AG10803 (cell line): ENCODE results near the gene COLGALT1.
"Not testable (repeated sequence)": the region's sequence is repeated elsewhere in the genome, so short reads cannot be mapped to it uniquely, and the experiment has no call there.

Source experiments
- DNase-seq: peaks from one replicate; pipeline ENCODE4 v3.0.0; 2010; ENCODE audit warnings: low read depth
- H3K4me3 ChIP-seq: 2 replicates; pipeline ENCODE4 v1.5.1; 2011; ENCODE audit warnings: mild to moderate bottlenecking, low read length, control low read depth
- TF ChIP-seq, protein P1 (sequence below): conservative IDR thresholded peaks from 2 replicates; pipeline ENCODE4 v1.5.1; 2011; ENCODE audit warnings: mild to moderate bottlenecking, low read length, control low read depth, inconsistent platforms

COLGALT1 gene

DNA sequence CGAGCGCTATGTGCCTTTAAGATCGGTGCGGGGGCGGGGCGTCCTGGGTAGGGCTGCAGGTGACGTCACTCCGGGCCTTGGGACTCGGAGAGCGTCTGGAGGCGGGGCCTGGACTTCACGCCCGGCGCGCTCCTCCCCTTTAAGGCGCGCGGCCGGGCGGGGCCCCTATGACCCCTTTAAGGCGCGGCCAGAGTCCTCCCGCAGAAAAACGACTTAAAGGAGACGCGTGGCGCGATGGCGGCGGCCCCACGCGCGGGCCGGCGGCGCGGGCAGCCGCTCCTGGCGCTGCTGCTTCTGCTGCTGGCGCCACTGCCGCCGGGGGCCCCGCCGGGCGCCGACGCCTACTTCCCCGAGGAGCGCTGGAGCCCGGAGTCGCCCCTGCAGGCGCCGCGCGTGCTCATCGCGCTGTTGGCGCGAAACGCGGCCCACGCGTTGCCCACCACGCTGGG, at the start of gene COLGALT1:
Gene COLGALT1, plus strand, starts transcription at position 170 of the 449 bp plus-strand sequence. Its CDS starts 65 bp downstream, at position 235.
- peak; percentile 94 for DNase-seq
- H3K4me3 ChIP-seq: peak within 1 kb of the TSS; percentile 87
- TF ChIP-seq, protein P1, sequence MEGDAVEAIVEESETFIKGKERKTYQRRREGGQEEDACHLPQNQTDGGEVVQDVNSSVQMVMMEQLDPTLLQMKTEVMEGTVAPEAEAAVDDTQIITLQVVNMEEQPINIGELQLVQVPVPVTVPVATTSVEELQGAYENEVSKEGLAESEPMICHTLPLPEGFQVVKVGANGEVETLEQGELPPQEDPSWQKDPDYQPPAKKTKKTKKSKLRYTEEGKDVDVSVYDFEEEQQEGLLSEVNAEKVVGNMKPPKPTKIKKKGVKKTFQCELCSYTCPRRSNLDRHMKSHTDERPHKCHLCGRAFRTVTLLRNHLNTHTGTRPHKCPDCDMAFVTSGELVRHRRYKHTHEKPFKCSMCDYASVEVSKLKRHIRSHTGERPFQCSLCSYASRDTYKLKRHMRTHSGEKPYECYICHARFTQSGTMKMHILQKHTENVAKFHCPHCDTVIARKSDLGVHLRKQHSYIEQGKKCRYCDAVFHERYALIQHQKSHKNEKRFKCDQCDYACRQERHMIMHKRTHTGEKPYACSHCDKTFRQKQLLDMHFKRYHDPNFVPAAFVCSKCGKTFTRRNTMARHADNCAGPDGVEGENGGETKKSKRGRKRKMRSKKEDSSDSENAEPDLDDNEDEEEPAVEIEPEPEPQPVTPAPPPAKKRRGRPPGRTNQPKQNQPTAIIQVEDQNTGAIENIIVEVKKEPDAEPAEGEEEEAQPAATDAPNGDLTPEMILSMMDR: no peak

DNA sequence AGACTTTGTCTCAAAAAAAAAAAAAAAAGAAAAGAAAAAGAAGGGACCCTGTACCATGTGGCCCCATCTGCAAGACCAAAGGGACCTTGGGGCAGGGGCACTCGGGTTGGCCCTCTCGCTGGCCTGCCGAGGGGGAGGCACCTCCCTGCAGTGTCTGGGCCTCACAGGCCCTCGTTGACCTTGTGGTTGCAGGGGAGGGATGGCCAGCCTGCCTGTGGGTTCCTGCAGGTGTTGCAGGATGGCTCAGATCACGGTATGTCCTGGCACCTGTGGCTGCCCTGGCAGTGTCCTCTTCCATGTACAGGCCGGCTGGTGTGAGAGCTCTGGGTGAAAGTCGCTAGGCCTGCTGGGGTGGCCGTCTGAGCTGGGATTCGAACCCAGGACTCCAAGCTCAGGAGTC, 48.7 kb upstream of the COLGALT1 start:
- no peak for DNase-seq
- TF ChIP-seq, protein P1: no peak
- H3K4me3 ChIP-seq: no peak overlapping the region

DNA sequence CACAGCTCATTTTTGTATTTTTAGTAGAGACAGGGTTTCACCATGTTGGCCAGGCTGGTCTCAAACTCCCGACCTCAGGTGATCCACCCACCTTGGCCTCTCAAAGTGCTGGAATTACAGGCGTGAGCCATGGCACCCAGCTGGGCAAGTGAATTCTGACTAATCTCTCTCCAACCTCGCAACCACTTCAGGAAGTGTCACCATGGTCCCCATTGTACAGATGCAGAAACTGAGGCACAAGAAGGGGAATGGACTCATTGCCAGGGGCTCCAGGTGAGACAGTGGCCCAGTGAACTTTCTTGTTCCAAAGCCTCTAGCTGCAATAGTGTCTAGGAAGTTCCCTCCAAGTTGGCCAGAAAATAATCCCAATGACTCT, 46.9 kb upstream of the COLGALT1 start:
- not testable (repeated sequence) for DNase-seq, H3K4me3 ChIP-seq

DNA sequence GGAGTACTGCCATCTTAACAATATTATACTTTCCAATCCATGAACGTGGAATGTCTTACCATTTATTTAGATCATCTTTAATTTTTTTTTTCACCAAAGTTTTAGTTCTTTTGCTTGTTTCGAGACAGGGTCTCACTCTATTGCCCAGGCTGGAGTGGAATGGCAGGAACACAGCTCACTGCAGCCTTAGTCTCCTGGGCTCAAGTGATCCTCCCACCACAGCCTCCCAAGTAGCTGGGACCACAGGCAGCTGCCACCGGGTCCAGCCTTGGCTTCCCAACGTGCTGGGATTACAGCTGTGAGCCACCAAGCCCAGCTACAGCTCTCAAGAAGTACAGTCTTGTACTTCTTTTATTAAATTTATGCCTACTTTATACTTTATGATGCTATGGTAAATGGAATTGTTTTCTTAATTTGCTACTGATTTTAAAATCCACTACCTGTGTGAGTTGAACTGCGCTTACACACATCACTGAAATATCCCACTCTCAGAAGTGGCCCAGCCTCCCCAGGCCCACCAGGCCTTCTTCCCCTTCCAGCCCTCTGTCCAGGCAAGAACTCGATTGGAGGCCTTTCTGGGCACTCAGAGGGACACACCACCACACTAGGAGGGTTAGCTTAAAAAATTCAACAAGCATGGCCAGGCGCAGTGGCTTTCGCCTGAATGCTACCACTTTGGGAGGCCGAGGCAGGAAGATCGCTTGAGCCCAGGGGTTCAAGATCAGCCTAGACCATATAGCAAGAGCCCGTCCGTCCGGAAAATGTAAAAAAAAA, 45.0 kb upstream of the COLGALT1 start:
- TF ChIP-seq, protein P1: no peak
- peak overlapping the region; percentile 84 for H3K4me3 ChIP-seq
- DNase-seq: peak; percentile 33

DNA sequence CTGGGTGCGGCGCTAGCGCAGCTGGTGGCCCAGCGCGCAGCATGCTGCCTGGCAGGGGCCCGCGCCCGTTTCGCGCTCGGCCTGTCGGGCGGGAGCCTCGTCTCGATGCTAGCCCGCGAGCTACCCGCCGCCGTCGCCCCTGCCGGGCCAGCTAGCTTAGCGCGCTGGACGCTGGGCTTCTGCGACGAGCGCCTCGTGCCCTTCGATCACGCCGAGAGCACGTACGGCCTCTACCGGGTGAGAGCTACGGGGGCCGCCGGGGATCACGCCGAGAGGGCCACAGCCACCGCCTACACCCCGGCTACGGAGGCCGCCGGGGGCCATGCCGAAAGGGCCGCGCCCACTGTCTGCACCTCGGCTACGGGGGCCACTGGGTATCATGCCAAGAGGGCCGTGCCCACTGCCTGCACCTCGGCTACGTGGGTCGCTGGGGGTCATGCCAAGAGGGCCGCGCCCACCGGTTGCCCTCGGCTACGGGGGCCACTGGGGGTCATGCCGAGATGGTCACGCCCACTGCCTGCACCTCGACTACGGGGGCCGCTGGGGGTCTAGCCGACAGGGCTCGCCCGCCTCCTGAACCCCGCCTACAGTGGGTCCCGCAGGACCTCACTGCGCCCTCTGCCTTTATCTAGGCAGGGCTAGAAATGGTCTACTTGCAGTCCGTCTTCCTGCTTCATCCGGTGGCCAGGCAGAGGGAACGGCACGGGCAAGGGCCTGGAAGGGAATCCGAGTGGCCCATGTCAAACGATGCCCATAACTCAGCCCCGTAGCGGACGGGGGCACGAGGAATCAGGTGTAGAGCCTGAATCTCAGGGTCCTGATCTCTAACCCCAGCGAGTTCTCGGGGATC, 43.5 kb upstream of the COLGALT1 start:
- DNase-seq: peak; percentile 83
- TF ChIP-seq, protein P1: peak; percentile 39
- peak overlapping the region; percentile 84 for H3K4me3 ChIP-seq

DNA sequence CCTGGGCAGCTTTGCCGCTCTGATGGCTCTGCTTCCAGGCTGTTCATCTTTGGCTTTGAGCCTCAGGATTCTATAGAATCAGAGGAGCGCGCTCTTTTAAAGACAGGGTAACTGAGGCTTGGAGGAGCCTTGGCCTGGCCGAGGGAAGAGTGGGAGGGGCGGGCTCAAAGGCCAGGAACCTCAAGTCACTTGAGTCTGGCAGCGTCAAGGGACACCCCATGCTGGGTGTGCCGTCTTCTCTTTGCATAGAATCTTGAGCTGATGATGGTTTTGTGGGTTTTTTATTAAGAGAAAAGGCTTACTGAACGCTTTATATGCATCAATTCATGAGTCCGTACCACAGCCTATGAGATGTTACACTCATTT, 42.9 kb upstream of the COLGALT1 start:
- TF ChIP-seq, protein P1: no peak
- peak overlapping the region; percentile 84 for H3K4me3 ChIP-seq
- DNase-seq: no peak

DNA sequence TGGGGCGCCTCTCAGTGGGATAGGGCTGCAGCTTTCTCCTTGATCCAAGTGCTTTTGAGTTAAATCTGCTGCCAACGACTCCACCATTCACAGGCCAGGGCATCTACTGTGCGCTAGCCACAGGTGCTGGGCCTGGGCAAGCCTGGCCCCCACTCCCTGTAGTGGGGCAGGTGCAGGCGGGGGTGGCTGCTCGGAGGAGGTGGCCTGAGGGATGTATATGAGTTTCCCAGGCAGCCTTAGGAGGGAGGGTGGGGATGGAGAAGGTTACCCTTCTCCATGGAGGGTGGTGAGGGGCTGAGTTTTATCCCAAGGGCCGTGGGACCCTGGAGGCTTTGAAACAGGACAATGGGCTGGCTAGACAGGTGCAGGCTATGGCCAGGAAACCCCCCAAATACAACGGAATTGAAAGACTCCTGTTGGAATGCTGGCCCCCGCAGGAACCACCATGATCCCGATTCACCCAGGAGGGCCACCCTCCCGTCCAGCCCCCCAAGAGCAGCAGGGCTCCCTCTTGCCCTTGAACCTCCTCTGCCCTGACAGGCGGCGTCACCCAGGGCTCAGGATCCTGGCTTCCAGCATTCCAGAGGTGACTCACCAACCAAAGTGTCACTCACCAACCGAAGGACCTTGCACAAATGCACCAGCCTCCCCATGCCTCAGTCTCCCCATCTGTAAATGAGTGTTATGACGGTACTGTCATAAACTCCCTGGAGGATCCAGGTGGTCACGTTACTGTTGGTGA, 39.9 kb upstream of the COLGALT1 start:
- DNase-seq: no peak
- no peak overlapping the region for H3K4me3 ChIP-seq
- TF ChIP-seq, protein P1: no peak
